HepG2 (cell line): ENCODE results near the gene ST3GAL5. TPM values are rescaled to one million over a fixed set of nuclear protein-coding genes. Genes with fewer than 3 reads are reported as not detected.

ENCODE experiments used
- ATAC-seq: fragments of 200-7000 bp; cut with Tn5 transposase; 3 replicates; pipeline ENCODE4 v1.9.1; 2020; ENCODE audit warnings: mild to moderate bottlenecking, moderate library complexity
- BruUV-seq: library from RNA; stranded (reverse); fragments of 400-500 nt; replicated peaks from 2 replicates; lab custom pipeline; 2021; lab: Mats Ljungman, UMichigan
- CTCF ChIA-PET: fragments of 300-600 bp; formaldehyde crosslinking; extraction: SDS; loops from one replicate; lab custom pipeline; 2021; ENCODE audit warnings: low total read pairs, inconsistent platforms, low intra/inter-chr PET ratio; lab: Yijun Ruan, JAX
- POLR2A ChIA-PET: fragments of 350-600 bp; sonication (Branson Sonifier 250); formaldehyde crosslinking; loops from one replicate; lab custom pipeline; 2020; ENCODE audit warnings: antibody characterized with exemption, inconsistent platforms; lab: Yijun Ruan, JAX
- DNase-seq: peaks from one replicate; pipeline ENCODE4 v3.0.0-alpha.2; 2015; ENCODE audit warnings: low spot score
- FAIRE-seq: peaks from 3 replicates; lab custom pipeline; 2011; peaks lifted over from hg19 to GRCh38; lab: Jason Lieb, UNC
- H2AFZ ChIP-seq: one replicate; pipeline ENCODE4 v1.6.1; 2011; ENCODE audit warnings: low read length, inconsistent platforms
- H3K27ac ChIP-seq: fragments of 300-600 bp; 3 replicates; pipeline ENCODE4 v1.8.0; 2011; ENCODE audit warnings: mixed run types, mild to moderate bottlenecking, mixed read lengths, low read length, inconsistent platforms; ENCODE audit not compliant: insufficient read depth; ENCODE audit errors: extremely low read length
- H3K27me3 ChIP-seq, 2 experiments: fragments of 200-600 bp in 1 of 2; 2 replicates in 1 of 2; 3 replicates in 1 of 2; pipeline versions ENCODE4 v1.6.0 to v1.8.0; 2011; ENCODE audit warnings: low read length in 2 of 2, mild to moderate bottlenecking in 2 of 2, moderate library complexity in 2 of 2, inconsistent platforms in 1 of 2; ENCODE audit not compliant: insufficient read depth in 2 of 2, control insufficient read depth in 1 of 2
- H3K36me3 ChIP-seq, 2 experiments: fragments of 200-600 bp in 1 of 2; replicated peaks in 1 of 2; 2 replicates in 1 of 2; 3 replicates in 1 of 2; pipeline versions ENCODE4 v1.5.1 to v1.8.0; 2011; ENCODE audit warnings: low read length in 2 of 2, inconsistent platforms in 1 of 2; ENCODE audit not compliant: insufficient read depth in 2 of 2, control insufficient read depth in 1 of 2
- H3K4me1 ChIP-seq: 2 replicates; pipeline ENCODE4 v1.5.1; 2012; ENCODE audit warnings: low read length, inconsistent platforms; ENCODE audit not compliant: insufficient read depth
- H3K4me2 ChIP-seq: 2 replicates; pipeline ENCODE4 v1.6.0; 2011; ENCODE audit warnings: low read depth, low read length, inconsistent platforms
- H3K4me3 ChIP-seq, 3 experiments: fragments of 200-600 bp in 1 of 3; sonication (generic), shearing (Covaris generic) in 1 of 3; replicated peaks in 1 of 3; 2 replicates each; pipeline ENCODE4 v1.5.1; 2011 to 2016; ENCODE audit warnings: low read length in 3 of 3, inconsistent platforms in 2 of 3, low read depth in 2 of 3, mild to moderate bottlenecking in 2 of 3, control low read depth in 1 of 3, mixed read lengths in 1 of 3; ENCODE audit not compliant: insufficient read depth in 1 of 3
- H3K79me2 ChIP-seq: one replicate; pipeline ENCODE4 v1.6.1; 2011; ENCODE audit warnings: low read length, inconsistent platforms; ENCODE audit not compliant: insufficient read depth
- H3K9ac ChIP-seq: 2 replicates; pipeline ENCODE4 v1.6.0; 2011; ENCODE audit warnings: mild to moderate bottlenecking, low read depth, low read length, inconsistent platforms; ENCODE audit not compliant: insufficient read depth
- H3K9me3 ChIP-seq: 2 replicates; pipeline ENCODE4 v1.5.1; 2012; ENCODE audit warnings: mild to moderate bottlenecking, low read length
- H4K20me1 ChIP-seq: 2 replicates; pipeline ENCODE4 v1.6.0; 2011; ENCODE audit warnings: inconsistent platforms, mild to moderate bottlenecking, low read length, moderate library complexity; ENCODE audit not compliant: insufficient read depth
- EEA1 ChIP-seq: sonication (generic); formaldehyde crosslinking; IDR thresholded peaks from 2 replicates; pipeline ENCODE4 v1.5.1; 2020; ENCODE audit warnings: mild to moderate bottlenecking, missing genetic modification reagents, borderline replicate concordance
- HES4 ChIP-seq: sonication (generic); formaldehyde crosslinking; IDR thresholded peaks from 2 replicates; pipeline ENCODE4 v1.9.0; 2021; ENCODE audit warnings: mild to moderate bottlenecking, missing genetic modification reagents, borderline replicate concordance
- IKZF4 ChIP-seq: sonication (generic); formaldehyde crosslinking; IDR thresholded peaks from 2 replicates; pipeline ENCODE4 v1.5.1; 2020; ENCODE audit warnings: borderline replicate concordance, mild to moderate bottlenecking, low read depth, missing genetic modification reagents; ENCODE audit errors: not compliant biosample characterization
- KAT8 ChIP-seq: IDR thresholded peaks from 2 replicates; pipeline ENCODE4 v1.6.1; 2016; ENCODE audit warnings: missing genetic modification reagents, missing compliant biosample characterization
- MAFG ChIP-seq: sonication (generic); formaldehyde crosslinking; IDR thresholded peaks from 2 replicates; pipeline ENCODE4 v1.5.1; 2020; ENCODE audit warnings: mild to moderate bottlenecking, missing genetic modification reagents
- MYC ChIP-seq: sonication (generic); formaldehyde crosslinking; IDR thresholded peaks from 2 replicates; pipeline ENCODE4 v1.9.0; 2021; ENCODE audit warnings: missing genetic modification reagents, borderline replicate concordance
- NAIF1 ChIP-seq: sonication (generic); formaldehyde crosslinking; IDR thresholded peaks from 2 replicates; pipeline ENCODE4 v1.5.0; 2020; ENCODE audit warnings: mild to moderate bottlenecking, missing genetic modification reagents, borderline replicate concordance
- PTBP1 ChIP-seq: fragments of 200-400 bp; formaldehyde crosslinking; IDR thresholded peaks from 2 replicates; pipeline ENCODE4 v1.6.1; 2018; ENCODE audit warnings: low read length, low read depth; ENCODE audit not compliant: poor library complexity, severe bottlenecking
- REXO4 ChIP-seq: sonication (generic); formaldehyde crosslinking; IDR thresholded peaks from 2 replicates; pipeline ENCODE4 v1.8.0; 2022; ENCODE audit warnings: missing genetic modification reagents, mild to moderate bottlenecking, borderline replicate concordance
- ZNF510 ChIP-seq: sonication (generic); formaldehyde crosslinking; IDR thresholded peaks from 2 replicates; pipeline ENCODE4 v1.4.0; 2020; ENCODE audit warnings: low read depth, mild to moderate bottlenecking, missing genetic modification reagents
- ZNF772 ChIP-seq: sonication (generic); formaldehyde crosslinking; IDR thresholded peaks from 2 replicates; pipeline ENCODE4 v1.5.0; 2020; ENCODE audit warnings: mild to moderate bottlenecking, missing genetic modification reagents
- ZNF780A ChIP-seq: sonication (generic); formaldehyde crosslinking; IDR thresholded peaks from 2 replicates; pipeline ENCODE4 v1.8.0; 2022; ENCODE audit warnings: mild to moderate bottlenecking, missing genetic modification reagents, moderate library complexity
- ZNF782 ChIP-seq: sonication (generic); formaldehyde crosslinking; IDR thresholded peaks from 2 replicates; pipeline ENCODE4 v1.4.0; 2020; ENCODE audit warnings: missing genetic modification reagents, mild to moderate bottlenecking, borderline replicate concordance
- WGBS: methylation state at CpG from one replicate; pipeline ENCODE4 v1.1.6; 2017; ENCODE audit warnings: low lambda C conversion rate; 5-methylcytosine and 5-hydroxymethylcytosine counted together
- in situ Hi-C: cut with HindIII; loops from 2 replicates; pipeline ENCODE4 v1.10.0; 2017; ENCODE audit warnings: low pct_unique_long_range_greater_than_20kb; ENCODE audit not compliant: extremely low pct_ligation_motif_present
- intact Hi-C: fragments of 100-400 bp; cut with micrococcal nuclease; formaldehyde crosslinking; loops from one replicate; pipeline ENCODE4 v1.10.0; 2022; ENCODE audit not compliant: unreplicated experiment
- polyA plus RNA-seq, 8 experiments: library from polyadenylated mRNA; depleted of rRNA in 3 of 8; stranded (reverse) in 7 of 8; unstranded in 1 of 8; fragments of >200 nt; fragmentation: Illumina TruSeq in 4 of 8; extraction: Trizol in 4 of 8; gene quantifications; 2 replicates each; pipeline versions ENCODE4 v1.2.1 to v1.2.3, GENCODE V29; 2011 to 2016; ENCODE audit warnings: low read depth in 4 of 8, missing spikeins in 1 of 8, mixed read lengths in 1 of 8; ENCODE audit not compliant: insufficient read depth in 1 of 8
- total RNA-seq, 5 experiments: library from RNA; depleted of rRNA; stranded (reverse); fragments of >200 nt; fragmentation: Illumina TruSeq; extraction: Trizol; gene quantifications; 2 replicates each; pipeline ENCODE4 v1.2.3, GENCODE V29; 2016; ENCODE audit warnings: low read depth in 1 of 5
- TF ChIP-seq, protein P1 (sequence below): sonication (generic); formaldehyde crosslinking; IDR thresholded peaks from 2 replicates; pipeline ENCODE4 v1.4.0; 2020; ENCODE audit warnings: missing genetic modification reagents, mild to moderate bottlenecking, borderline replicate concordance
- TF ChIP-seq, protein P2 (sequence below): sonication (generic); formaldehyde crosslinking; IDR thresholded peaks from 2 replicates; pipeline ENCODE4 v1.4.0; 2020; ENCODE audit warnings: missing genetic modification reagents
- TF ChIP-seq, protein P3 (sequence below): sonication (generic); formaldehyde crosslinking; IDR thresholded peaks from 2 replicates; pipeline ENCODE4 v1.4.0; 2020; ENCODE audit warnings: mild to moderate bottlenecking, missing genetic modification reagents

Gene ST3GAL5
- total and polyA plus RNA-seq, 2 of the 13 experiments (the other 11 are each of a cell fraction or from before 2014, with no cell fraction given) = 1.3 to 2.0 TPM

DNA sequence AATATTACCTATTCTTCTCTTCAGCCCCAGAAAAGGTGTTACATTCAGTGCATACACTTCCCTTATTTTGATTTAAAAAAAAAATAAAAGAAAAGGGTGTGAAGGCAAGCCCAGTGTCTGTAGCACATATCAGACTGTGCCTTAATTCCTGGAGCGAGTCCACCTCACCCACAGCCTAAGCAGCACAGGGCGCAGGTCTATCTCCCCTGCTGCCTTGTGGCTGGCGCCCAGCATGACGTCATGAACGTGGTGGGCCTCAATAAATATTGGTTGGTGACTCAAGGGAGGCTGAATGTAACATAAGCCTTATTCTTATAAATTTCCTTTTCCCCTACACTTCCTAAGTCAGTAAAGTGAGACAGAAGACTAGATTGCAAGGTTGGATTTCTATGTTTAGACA is 26.4 kb downstream of the ST3GAL5 start (continued):
- TF ChIP-seq, protein P1, sequence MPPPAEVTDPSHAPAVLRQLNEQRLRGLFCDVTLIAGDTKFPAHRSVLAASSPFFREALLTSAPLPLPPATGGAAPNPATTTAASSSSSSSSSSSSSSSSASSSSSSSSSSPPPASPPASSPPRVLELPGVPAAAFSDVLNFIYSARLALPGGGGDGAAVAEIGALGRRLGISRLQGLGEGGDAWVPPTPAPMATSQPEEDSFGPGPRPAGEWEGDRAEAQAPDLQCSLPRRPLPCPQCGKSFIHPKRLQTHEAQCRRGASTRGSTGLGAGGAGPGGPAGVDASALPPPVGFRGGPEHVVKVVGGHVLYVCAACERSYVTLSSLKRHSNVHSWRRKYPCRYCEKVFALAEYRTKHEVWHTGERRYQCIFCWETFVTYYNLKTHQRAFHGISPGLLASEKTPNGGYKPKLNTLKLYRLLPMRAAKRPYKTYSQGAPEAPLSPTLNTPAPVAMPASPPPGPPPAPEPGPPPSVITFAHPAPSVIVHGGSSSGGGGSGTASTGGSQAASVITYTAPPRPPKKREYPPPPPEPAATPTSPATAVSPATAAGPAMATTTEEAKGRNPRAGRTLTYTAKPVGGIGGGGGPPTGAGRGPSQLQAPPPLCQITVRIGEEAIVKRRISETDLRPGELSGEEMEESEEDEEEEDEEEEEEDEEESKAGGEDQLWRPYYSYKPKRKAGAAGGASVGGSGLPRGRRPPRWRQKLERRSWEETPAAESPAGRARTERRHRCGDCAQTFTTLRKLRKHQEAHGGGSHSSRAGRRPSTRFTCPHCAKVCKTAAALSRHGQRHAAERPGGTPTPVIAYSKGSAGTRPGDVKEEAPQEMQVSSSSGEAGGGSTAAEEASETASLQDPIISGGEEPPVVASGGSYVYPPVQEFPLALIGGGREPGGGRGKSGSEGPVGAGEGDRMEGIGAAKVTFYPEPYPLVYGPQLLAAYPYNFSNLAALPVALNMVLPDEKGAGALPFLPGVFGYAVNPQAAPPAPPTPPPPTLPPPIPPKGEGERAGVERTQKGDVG = no peak
- TF ChIP-seq, protein P2, sequence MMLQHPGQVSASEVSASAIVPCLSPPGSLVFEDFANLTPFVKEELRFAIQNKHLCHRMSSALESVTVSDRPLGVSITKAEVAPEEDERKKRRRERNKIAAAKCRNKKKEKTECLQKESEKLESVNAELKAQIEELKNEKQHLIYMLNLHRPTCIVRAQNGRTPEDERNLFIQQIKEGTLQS (CRISPR knock-in tag) = no peak
- no peak for TF ChIP-seq HES4 (CRISPR knock-in tag)

DNA sequence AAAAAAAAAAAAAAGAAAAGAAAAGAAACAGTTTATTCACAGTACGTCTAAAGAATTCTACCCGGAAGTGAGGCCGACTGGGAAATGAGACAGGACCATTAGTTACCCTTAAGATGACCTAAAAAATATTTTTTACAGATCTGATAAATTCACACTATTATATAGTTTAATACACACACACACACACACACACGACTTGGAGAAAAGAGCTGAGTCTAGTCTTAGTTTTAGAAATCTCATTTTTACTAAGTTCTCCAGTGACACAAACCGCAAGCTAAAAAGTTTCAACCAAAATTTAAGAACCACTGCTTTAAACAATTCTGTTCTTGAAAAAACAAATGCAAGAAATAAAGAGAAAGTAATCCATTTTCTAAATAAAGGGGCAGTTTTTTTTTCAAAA is 27.1 kb downstream of the ST3GAL5 start:
- H4K20me1 ChIP-seq = no peaks in the 10 kb centered on the region
- no peaks in the 10 kb centered on the region for H3K9me3 ChIP-seq
- ChIA-PET POLR2A (no interaction called here), CTCF (no interaction called here)
- no peak overlapping the region for H3K9ac ChIP-seq
- in situ Hi-C loops (no loop called here), intact Hi-C loops (no loop called here)
- H3K27me3 ChIP-seq = no peaks in the 10 kb centered on the region
- H3K4me1 ChIP-seq = no peaks in the 10 kb centered on the region
- no peak for ATAC-seq
- no peaks in the 10 kb centered on the region for H3K79me2 ChIP-seq
- no peak for FAIRE-seq
- H3K4me2 ChIP-seq = no peak overlapping the region
- no peak overlapping the region for H3K27ac ChIP-seq
- BruUV-seq = no TSS peak
- DNase-seq = no peak
- no peaks in the 10 kb centered on the region for H3K36me3 ChIP-seq
- H3K4me3 ChIP-seq = no peak overlapping the region
- 71% methylated on average over 5 of the region's 5 CpGs for whole genome bisulfite sequencing
- H2AFZ ChIP-seq = no peak overlapping the region
- TF ChIP-seq IKZF4 (CRISPR knock-in tag) (no peak), EEA1 (CRISPR knock-in tag) (no peak), KAT8 (no peak), NAIF1 (no peak), MAFG (CRISPR knock-in tag) (no peak), REXO4 (CRISPR knock-in tag) (no peak), ZNF780A (no peak), ZNF782 (no peak), ZNF510 (CRISPR knock-in tag) (no peak), MYC (no peak), PTBP1 (no peak), ZNF772 (no peak)
- TF ChIP-seq, protein P3, sequence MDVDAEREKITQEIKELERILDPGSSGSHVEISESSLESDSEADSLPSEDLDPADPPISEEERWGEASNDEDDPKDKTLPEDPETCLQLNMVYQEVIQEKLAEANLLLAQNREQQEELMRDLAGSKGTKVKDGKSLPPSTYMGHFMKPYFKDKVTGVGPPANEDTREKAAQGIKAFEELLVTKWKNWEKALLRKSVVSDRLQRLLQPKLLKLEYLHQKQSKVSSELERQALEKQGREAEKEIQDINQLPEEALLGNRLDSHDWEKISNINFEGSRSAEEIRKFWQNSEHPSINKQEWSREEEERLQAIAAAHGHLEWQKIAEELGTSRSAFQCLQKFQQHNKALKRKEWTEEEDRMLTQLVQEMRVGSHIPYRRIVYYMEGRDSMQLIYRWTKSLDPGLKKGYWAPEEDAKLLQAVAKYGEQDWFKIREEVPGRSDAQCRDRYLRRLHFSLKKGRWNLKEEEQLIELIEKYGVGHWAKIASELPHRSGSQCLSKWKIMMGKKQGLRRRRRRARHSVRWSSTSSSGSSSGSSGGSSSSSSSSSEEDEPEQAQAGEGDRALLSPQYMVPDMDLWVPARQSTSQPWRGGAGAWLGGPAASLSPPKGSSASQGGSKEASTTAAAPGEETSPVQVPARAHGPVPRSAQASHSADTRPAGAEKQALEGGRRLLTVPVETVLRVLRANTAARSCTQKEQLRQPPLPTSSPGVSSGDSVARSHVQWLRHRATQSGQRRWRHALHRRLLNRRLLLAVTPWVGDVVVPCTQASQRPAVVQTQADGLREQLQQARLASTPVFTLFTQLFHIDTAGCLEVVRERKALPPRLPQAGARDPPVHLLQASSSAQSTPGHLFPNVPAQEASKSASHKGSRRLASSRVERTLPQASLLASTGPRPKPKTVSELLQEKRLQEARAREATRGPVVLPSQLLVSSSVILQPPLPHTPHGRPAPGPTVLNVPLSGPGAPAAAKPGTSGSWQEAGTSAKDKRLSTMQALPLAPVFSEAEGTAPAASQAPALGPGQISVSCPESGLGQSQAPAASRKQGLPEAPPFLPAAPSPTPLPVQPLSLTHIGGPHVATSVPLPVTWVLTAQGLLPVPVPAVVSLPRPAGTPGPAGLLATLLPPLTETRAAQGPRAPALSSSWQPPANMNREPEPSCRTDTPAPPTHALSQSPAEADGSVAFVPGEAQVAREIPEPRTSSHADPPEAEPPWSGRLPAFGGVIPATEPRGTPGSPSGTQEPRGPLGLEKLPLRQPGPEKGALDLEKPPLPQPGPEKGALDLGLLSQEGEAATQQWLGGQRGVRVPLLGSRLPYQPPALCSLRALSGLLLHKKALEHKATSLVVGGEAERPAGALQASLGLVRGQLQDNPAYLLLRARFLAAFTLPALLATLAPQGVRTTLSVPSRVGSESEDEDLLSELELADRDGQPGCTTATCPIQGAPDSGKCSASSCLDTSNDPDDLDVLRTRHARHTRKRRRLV = no peak
